ENCODE data around the gene ATP6V0D1.

The ATP6V0D1 gene

DNA sequence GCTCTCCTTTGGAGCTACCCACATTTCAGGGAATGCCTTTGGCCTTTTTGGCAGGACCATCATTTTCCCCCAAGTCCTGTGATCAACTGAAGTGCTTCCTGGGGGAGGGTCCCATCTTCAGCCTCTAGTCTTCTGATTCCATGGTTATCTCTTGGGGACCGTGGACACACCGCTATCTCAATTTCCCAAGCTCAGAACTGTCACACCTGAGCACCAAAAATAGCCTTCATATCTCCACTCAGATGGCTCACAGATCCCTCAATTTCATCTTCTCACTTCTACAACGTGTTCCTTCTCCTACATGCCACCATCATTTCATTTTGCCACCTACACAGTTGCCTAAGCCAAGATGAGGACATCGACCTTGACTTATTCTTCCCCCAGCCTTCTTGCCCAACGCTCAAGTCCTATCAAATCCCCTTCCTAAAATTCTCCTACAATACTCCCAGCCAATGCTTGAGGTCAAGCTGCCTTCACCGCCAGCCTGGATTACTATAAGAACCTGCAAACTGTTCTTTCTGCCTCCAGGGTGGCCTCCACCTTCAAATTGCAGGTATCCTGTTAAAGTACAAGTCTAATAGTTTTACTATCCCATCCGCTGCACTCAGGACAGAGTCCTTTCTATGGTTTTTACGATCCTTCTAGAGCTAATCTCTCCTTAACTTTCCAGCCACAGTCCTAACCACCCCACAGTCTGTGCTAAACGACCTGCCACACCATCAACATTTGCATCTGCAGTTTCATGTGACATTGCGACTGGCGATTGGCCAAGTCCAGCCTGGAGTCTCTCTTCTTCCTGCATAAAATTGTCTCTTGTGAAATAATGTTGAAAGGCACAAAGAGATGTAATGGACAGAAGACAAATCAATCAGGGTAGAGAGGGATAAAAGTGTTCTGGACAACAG lies 6.2 kb downstream of the ATP6V0D1 start:
- Histone ChIP-seq H3K36me3 (ENCODE audit: control insufficient read depth in 2 of 2, insufficient read depth in 1 of 2, low read length in 2 of 2) (peaks cover 0 to 15% of the 10 kb centered on the region in 2 experiments; a peak in 1 of 3 replicates), H3K4me1 (ENCODE audit: control insufficient read depth, insufficient read depth, low read length) (peaks cover 6% of the 10 kb centered on the region; the same call in 1 of the 2 replicates), H3K4me3 (ENCODE audit: low read depth, low read length) (no peak overlapping the region), H3K9me3 (ENCODE audit: control insufficient read depth, insufficient read depth, low read depth, low read length) (no peaks in the 10 kb centered on the region), H3K27ac (ENCODE audit: extremely low read depth, low read depth, low read length) (no peak overlapping the region)
- ChIA-PET POLR2A (no interaction called here), CTCF (interaction anchor here (0.7 to 2.7 kb wide), 2 partner anchors 10 to 149 kb away, joined by 3 to 24 read pairs; no protein-coding TSS in a partner anchor)
- TF ChIP-seq, protein P1, sequence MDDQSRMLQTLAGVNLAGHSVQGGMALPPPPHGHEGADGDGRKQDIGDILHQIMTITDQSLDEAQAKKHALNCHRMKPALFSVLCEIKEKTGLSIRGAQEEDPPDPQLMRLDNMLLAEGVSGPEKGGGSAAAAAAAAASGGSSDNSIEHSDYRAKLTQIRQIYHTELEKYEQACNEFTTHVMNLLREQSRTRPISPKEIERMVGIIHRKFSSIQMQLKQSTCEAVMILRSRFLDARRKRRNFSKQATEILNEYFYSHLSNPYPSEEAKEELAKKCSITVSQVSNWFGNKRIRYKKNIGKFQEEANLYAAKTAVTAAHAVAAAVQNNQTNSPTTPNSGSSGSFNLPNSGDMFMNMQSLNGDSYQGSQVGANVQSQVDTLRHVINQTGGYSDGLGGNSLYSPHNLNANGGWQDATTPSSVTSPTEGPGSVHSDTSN (CRISPR knock-in tag; IDR thresholded peaks at IDR 0.05): no peak
- TF ChIP-seq, protein P2, sequence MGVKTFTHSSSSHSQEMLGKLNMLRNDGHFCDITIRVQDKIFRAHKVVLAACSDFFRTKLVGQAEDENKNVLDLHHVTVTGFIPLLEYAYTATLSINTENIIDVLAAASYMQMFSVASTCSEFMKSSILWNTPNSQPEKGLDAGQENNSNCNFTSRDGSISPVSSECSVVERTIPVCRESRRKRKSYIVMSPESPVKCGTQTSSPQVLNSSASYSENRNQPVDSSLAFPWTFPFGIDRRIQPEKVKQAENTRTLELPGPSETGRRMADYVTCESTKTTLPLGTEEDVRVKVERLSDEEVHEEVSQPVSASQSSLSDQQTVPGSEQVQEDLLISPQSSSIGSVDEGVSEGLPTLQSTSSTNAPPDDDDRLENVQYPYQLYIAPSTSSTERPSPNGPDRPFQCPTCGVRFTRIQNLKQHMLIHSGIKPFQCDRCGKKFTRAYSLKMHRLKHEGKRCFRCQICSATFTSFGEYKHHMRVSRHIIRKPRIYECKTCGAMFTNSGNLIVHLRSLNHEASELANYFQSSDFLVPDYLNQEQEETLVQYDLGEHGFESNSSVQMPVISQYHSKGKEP (tag by site-specific recombination; IDR thresholded peaks at IDR 0.05): peak; percentile 36; the same call in 1 of the 2 replicates

DNA sequence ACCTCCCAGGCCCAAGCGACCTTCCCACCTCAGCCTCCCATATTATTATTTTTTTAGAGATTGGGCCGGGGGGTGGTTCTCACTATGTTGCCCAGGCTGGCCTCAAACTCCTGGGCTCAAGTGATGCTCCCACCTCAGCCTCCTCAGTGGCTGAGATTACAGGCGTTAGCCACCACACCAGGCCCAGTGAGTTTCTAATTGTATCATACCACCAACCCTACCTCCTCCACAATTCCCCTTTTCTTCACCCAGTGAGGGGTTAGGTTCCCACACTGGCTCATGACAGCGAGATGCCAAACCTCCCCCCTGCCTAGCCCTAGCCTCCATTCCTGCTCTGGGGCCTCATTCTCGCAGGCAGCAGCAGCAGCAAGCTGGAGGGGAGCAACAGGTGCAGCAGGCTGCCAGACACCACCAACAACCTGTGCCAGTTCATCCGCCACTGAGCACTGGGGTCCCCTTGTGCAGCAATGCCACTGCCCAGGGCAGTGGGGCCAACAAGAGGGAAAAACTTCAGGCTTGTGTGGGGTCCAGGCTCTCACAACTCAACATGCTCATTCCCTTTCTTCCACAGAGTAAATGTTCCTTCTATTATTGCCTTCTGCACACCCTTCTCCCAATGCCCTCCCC lies 9.1 kb downstream of the ATP6V0D1 start:
- Histone ChIP-seq H3K4me1 (ENCODE audit: control insufficient read depth, insufficient read depth, low read length) (peaks cover 6% of the 10 kb centered on the region; the same call in 1 of the 2 replicates), H3K9me3 (ENCODE audit: control insufficient read depth, insufficient read depth, low read depth, low read length) (no peaks in the 10 kb centered on the region), H3K36me3 (ENCODE audit: control insufficient read depth in 2 of 2, insufficient read depth in 1 of 2, low read length in 2 of 2) (peaks cover 0 to 10% of the 10 kb centered on the region in 2 experiments; a peak in 1 of 3 replicates), H3K4me3 (ENCODE audit: low read depth, low read length) (no peak overlapping the region), H3K27ac (ENCODE audit: extremely low read depth, low read depth, low read length) (no peak overlapping the region)
- ChIA-PET POLR2A (interaction anchor here (1.1 kb wide), 1 partner anchor 185 kb away, joined by 4 read pairs; no protein-coding TSS in a partner anchor), CTCF (interaction anchor here (0.6 to 1.6 kb wide), 2 partner anchors 9 to 42 kb away, joined by 3 to 4 read pairs; partner anchors contain the start of gene ATP6V0D1)
- TF ChIP-seq SCRT2 (tag by site-specific recombination; IDR thresholded peaks at IDR 0.05) (peak; percentile 97), ZNF366 (tag by site-specific recombination; conservative IDR thresholded peaks at IDR 0.05) (no peak), SCRT1 (tag by site-specific recombination; IDR thresholded peaks at IDR 0.05; ENCODE audit: borderline replicate concordance) (peak; percentile 95), ZNF138 (tag by site-specific recombination; IDR thresholded peaks at IDR 0.05; ENCODE audit: borderline replicate concordance) (no peak), ZNF530 (tag by site-specific recombination; IDR thresholded peaks at IDR 0.05; ENCODE audit: low read depth) (no peak)

DNA sequence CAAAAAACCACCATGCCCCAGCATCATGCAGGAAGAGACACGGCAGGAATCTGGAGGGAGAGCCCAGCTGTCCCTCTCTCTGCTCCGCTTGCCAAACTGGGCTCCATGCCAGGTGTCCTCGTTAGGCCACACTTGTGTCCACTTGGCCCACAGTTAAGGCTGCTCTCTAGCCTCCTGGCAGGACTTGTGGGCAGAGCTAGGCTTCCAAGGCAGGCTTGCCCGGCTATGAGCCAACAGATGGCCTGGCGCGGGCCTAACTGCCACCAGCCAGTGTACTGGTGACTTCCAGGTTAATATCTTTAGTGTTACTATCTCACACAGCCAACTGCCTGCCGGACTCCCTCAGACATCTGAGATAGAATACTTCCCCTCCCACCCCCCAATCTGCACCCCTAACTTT lies 10.6 kb downstream of the ATP6V0D1 start:
- no peak overlapping the region for H3K4me3 ChIP-seq (ENCODE audit: low read depth, low read length)
- peaks cover 6% of the 10 kb centered on the region; the same call in 1 of the 2 replicates for H3K4me1 ChIP-seq (ENCODE audit: control insufficient read depth, insufficient read depth, low read length)
- peaks cover 0 to 9% of the 10 kb centered on the region in 2 experiments; a peak in 1 of 3 replicates for H3K36me3 ChIP-seq (ENCODE audit: control insufficient read depth in 2 of 2, insufficient read depth in 1 of 2, low read length in 2 of 2)
- no peak overlapping the region for H3K27ac ChIP-seq (ENCODE audit: extremely low read depth, low read depth, low read length)
- no peak for TF ChIP-seq KLF8 (tag by site-specific recombination; IDR thresholded peaks at IDR 0.05)
- no peak for TF ChIP-seq ZNF664 (tag by site-specific recombination; IDR thresholded peaks at IDR 0.05)
- no peak for TF ChIP-seq ZNF211 (tag by site-specific recombination; IDR thresholded peaks at IDR 0.05; ENCODE audit: low read depth)
- no peak for TF ChIP-seq ZBTB8A (tag by site-specific recombination; IDR thresholded peaks at IDR 0.05)
- no peak for TF ChIP-seq ZNF324 (tag by site-specific recombination; IDR thresholded peaks at IDR 0.05)
- no peak for TF ChIP-seq ZBTB7A (tag by site-specific recombination; IDR thresholded peaks at IDR 0.05; ENCODE audit: low read depth)
- TF ChIP-seq ZNF76 (tag by site-specific recombination; IDR thresholded peaks at IDR 0.05; ENCODE audit: borderline replicate concordance, low read depth): no peak
- TF ChIP-seq, protein P3, sequence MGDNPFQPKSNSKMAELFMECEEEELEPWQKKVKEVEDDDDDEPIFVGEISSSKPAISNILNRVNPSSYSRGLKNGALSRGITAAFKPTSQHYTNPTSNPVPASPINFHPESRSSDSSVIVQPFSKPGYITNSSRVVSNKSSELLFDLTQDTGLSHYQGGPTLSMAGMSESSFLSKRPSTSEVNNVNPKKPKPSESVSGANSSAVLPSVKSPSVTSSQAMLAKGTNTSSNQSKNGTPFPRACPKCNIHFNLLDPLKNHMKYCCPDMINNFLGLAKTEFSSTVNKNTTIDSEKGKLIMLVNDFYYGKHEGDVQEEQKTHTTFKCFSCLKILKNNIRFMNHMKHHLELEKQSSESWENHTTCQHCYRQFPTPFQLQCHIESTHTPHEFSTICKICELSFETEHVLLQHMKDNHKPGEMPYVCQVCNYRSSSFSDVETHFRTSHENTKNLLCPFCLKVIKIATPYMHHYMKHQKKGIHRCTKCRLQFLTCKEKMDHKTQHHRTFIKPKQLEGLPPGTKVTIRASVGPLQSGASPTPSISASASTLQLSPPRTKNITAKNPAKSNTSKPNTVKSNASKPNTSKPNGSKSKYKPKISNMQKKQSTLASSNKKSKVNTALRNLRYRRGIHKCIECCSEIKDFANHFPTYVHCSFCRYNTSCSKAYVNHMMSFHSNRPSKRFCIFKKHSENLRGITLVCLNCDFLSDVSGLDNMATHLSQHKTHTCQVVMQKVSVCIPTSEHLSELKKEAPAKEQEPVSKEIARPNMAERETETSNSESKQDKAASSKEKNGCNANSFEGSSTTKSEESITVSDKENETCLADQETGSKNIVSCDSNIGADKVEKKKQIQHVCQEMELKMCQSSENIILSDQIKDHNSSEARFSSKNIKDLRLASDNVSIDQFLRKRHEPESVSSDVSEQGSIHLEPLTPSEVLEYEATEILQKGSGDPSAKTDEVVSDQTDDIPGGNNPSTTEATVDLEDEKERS (tag by site-specific recombination; IDR thresholded peaks at IDR 0.05): no peak
- TF ChIP-seq ZNF157 (tag by site-specific recombination; IDR thresholded peaks at IDR 0.05): no peak
- no peak for TF ChIP-seq ZNF48 (tag by site-specific recombination; IDR thresholded peaks at IDR 0.05)
- no peak for TF ChIP-seq ZNF335 (tag by site-specific recombination; conservative IDR thresholded peaks at IDR 0.05)
- CTCF ChIA-PET: interaction anchor here (0.7 to 1.6 kb wide), 4 partner anchors 11 to 190 kb away, joined by 3 to 4 read pairs (median 4); partner anchors contain the start of gene ATP6V0D1
- POLR2A ChIA-PET: interaction anchor here (0.6 to 1.0 kb wide), 2 partner anchors 360 to 595 kb away, joined by 4 read pairs; no protein-coding TSS in a partner anchor
- H3K9me3 ChIP-seq (ENCODE audit: control insufficient read depth, insufficient read depth, low read depth, low read length): no peaks in the 10 kb centered on the region
